Renal pelvis (tissue), 4 donors: ENCODE results near the gene LRRN4. TPM values are rescaled to one million over a fixed set of nuclear protein-coding genes. Genes with fewer than 3 reads are reported as not detected.
A peak's percentile ranks its signal among the peaks of the same experiment; 100 is the strongest.
"Not testable (repeated sequence)": the region's sequence is repeated elsewhere in the genome, so short reads cannot be mapped to it uniquely, and the experiment has no call there.

Experiments
- DNase-seq: peaks from one replicate; pipeline ENCODE4 v3.0.0-alpha.2; 2013
- polyA plus RNA-seq, 3 donors: library from polyadenylated mRNA; unstranded; fragments of 120-200 nt; gene quantifications; one replicate each; pipeline ENCODE4 v1.2.1, GENCODE V29; 2013; ENCODE audit not compliant: insufficient read length in 3 of 3

LRRN4 gene
- polyA plus RNA-seq, 3 donors, result 15.1 to 16.9 (median 15.8) TPM

- DNase-seq, result no peak
Observed at GRCh38 chr20:6067763-6068318, 14.0 kb upstream of the LRRN4 start.

DNA sequence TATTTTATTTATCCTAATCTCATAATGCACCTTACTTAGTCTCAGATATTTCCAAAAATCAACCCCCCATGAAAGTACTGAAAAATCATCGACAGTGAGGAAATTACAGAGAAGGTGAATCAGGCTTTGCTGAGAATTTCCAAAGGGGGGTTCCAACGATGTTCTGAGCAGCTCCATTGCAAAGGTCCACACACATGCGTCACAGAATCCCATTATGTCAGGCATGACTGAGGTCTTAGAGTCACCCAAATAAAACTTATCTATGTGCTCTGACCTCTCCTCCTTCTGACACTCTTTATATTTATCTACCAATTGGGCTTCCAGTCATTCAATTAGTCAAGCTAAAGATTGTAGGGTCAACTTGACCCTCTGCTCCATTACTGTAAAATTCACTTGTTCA is 12.7 kb upstream of the LRRN4 start:
- no peak for DNase-seq

DNA sequence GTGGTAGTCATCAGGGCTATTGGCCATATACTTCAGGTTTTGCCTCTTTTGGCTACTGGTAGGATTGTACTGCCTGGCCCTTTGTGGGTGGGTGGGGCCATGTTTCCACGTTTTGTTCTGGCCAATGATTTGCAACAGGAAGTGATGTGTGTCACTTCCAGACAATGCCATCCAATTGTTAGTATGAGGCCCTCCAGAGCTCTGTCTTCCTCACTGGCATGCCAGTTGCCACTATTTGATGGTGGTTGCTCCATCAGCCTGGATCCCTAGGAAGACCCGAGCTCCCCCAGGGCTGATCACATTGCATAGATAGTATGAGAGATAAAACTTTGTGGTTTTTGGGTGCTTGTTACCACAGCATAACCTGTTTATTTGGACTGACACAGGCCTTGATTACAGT is 7.7 kb upstream of the LRRN4 start:
- no peak for DNase-seq

DNA sequence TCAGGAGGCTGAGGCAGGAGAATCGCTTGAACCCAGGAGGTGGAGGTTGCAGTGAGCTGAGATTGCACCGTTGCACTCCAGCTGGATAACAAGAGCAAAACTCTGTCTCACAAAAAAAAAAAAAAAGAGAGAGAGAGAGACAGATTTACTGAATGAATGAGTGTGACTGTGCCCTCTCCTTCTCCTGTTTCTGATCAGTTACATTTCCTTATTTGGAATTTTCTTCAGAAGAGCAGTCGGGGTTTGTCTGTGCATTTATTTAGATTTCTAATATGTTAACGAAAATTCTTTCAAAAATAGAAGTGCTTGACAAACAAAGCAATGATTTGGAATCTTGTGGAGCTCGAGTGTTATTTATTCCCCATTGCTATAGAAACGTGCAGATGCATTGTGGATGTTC is 6.4 kb upstream of the LRRN4 start:
- DNase-seq, result no peak

- DNase-seq, result no peak
Observed at GRCh38 chr20:6058684-6059295, 4.9 kb upstream of the LRRN4 start.

- DNase-seq, result no peak
Observed at GRCh38 chr20:6057691-6058090, 3.8 kb upstream of the LRRN4 start.

DNA sequence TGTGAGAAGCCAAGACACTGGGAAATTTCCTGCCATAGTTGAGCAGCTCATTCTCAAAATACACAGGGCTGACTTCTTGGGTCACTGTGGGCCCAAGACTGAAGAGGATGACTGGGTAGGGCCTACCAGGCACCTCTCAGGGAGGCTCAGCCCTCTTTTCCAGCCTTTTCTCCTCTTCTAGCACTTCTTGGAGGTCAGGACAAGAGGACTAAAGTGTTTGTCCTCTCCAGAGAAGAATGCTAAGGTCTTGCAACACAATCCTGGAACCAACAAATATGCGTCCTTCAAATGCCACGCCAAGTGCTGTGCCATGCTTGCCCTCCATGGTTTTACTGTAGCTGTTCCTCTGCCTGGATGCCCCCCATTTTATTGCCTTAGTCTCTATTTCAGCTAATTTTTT is 3.3 kb upstream of the LRRN4 start:
- no peak for DNase-seq

GRCh38 chr20:6055981-6056569 is 2.2 kb upstream of the LRRN4 start:
- DNase-seq, result no peak

DNA sequence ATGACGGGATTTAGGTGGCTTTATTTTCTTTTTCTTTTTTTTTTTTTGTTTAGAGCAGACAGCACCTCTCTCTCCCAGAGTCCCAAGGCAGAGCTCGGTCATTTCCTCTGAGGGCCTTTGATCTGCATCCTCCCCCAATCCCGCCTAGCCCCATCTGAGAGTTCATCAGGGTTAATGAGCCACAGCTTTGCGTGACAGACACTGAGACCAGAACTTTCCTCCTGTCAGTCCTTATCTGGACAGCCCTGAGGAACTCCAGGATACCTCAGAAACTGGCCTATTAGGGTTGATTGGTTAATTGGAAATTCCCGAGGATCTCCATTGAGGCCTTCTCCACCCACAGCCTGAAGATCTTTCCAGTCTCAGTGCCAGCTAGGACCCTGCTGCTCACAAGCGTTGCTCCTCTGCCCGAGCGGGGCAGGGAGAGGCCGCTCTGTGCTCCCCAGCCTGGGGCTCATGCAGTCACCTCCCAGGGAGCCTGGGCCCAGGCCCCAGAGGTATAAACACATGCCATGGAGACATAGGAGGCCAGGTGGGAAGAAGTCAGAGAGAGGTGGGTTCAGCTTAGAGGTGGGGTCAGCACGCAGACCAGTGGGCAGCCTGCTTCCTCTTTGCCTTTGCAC is 1.4 kb upstream of the LRRN4 start:
- DNase-seq, result peak; percentile 53

DNA sequence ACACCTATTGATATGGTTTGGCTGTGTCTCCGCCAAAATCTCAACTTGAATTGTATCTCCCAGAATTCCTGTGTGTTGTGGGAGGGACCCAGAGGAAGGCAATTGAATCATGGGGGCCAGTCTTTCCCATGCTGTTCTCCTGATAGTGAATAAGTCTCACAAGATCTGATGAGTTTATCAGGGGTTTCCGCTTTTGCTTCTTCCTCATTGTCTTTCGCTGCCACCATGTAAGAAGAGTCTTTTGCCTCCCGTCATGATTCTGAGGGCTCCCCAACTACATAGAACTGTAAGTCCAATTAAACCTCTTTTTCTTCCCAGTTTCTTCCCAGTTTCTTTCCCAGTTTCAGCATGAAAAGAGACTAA is 810 bp upstream of the LRRN4 start:
- not testable (repeated sequence) for DNase-seq

DNA sequence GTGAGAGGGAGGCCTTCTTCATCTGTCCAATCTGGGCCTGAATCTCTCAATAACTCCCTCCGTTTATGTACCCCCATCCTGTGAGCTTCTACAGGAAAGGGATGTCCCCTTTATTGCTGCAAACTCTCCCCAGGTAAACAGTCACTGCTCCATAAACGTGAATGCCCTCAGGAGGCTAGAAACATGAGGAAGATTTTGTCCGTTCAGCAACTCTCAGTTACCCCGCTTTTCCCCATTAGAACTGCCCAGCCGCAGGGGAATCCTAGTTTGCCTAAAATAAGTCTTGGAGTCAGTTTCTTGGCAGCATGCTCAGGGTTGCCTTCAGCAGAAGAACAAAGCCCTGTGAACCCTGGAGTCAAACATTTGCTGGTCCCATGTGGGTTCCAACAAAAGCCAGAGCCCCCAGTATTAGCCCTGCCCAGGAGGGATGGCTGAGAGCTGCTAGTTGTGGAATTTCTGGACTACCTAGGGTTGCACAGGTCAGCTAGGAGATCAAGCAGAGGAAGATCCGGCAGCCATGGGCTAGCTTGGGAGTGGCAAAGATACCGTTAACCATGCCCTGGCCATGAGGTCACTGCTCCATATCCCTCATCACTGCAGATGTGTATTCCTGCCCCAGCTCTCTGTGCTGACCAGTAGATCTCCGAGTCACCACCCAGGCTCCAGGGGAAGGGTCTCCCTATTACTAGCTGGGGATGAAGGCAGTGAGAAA is 640 bp downstream of the LRRN4 start:
- no peak for DNase-seq

DNA sequence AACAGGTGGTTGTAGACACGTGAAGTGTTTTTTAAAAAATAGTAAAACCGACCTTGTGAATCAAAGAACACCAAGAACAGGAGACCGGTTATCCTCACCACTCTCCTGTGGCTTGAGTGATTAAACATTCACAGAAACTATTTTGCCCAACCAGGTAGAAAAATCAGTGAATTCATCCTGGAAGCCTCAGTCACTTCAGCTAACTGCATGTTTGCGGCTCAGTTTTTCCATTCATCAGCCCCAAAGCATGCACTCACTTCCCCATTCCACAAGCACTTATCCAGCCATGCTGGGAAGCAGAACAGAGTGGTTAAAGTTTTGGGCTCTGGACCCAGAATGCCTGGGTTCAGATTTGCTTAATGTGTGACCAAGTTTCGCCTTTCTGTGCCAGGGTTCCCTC is 2.4 kb downstream of the LRRN4 start:
- DNase-seq, result no peak

GRCh38 chr20:6048391-6048790 is 5.5 kb downstream of the LRRN4 start:
- DNase-seq, result no peak

- no peak for DNase-seq
Observed at GRCh38 chr20:6046432-6046831, 7.4 kb downstream of the LRRN4 start.

GRCh38 chr20:6045566-6045965 is 8.3 kb downstream of the LRRN4 start:
- DNase-seq, result no peak

- no peak for DNase-seq
Observed at GRCh38 chr20:6044115-6044514, 9.7 kb downstream of the LRRN4 start.

- no peak for DNase-seq
Observed at GRCh38 chr20:6041808-6042265, 12.0 kb downstream of the LRRN4 start.

DNA sequence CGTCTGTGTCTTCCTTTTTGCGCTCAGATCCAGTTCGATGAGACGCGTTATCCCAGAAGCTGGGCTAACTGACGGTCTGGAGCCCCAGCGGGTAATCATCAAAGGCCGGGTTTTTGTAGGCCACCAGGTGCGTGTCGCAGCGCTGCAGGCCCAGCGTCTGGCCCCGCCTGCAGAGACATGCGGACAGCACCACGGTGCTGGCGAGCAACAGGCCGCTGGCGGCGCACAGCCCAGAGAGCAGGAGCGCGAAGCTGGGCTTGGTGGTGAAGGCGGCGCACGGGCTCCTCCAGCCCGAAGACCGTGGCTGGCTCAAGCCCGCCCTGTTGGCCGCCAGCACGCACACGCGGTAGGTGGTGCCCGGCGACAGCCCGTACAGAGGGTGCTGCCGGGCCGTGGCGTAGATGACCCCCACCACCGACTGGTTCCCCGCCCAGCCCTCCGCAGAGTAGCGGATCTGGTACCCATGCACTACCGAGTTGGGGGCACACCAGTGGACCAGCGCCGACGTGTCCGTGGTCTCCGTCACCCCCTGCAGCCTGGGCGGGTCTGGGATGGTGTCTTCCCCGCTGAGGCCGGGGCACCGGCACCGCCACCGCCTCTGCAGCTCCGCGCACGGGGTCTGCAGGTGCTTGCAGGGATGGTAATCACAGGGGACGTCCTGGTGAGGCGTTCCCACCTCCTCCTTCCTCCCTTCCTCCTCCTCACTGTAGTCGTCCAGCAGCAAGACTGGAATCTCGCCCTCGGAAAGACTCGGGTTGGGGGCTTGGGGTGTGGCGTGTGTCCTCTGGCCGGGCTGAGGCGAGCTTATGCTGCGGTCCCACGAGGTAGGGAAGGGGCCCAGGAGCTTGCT is 12.7 kb downstream of the LRRN4 start:
- no peak for DNase-seq

DNA sequence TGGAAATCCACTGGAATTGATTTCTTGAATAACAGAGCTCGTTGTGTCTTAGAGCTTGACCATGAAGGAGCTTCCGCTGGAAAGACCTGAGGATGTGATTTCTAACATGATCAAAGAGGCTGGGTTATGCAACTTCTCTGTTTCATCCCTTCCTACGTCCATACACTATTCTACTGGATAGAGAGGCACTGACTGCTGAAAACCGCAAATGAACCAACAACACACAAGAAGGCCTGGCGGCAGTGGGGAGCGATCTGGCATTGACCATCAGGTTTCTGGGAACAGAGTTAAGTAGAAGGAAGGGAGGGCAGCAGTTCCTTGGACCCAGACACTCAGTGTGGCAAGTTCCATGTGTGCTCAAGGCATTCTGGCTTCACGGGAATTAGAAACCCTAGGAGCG is 13.3 kb downstream of the LRRN4 start:
- no peak for DNase-seq

- DNase-seq, result no peak
Observed at GRCh38 chr20:6039766-6040165, 14.1 kb downstream of the LRRN4 start.

DNA sequence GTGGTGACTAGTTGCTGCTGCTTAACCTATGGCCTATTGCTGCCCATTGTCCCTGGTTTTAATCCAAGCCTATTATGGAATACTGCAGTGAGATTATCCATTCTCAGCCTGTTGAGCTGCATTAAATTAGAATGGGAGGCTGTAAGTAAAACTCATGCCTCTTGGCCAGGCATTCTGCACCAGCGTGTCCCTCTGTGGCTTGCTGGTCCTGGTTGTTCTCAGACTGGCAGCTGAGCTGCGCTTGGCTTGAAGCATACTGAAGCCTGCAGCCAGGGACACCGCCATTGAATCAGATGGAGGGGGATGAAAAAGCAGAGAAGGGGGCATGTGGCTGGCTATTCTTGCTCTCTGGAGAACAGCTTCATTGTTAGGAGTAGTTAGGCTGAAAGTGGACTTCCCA is 15.6 kb downstream of the LRRN4 start:
- no peak for DNase-seq

DNA sequence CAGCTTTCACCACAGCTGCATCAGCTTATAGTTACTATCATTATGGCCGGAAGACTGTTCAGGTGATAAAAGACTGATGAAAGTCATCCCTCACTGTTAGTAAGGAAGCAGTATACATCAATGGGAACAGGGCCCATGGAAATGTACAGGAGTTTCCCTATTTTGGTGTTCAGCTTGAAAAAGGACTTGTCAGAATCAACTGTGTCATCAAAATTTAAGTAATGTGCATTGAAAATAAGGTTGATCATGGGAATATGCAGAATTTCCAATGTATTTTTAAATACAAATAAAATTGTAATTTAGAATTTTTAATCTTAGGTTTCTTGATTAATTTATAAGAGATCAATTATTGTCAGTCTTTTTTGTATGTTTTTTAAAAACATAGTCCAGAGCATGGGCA is 16.8 kb downstream of the LRRN4 start:
- no peak for DNase-seq
